Hepatocyte (in vitro differentiated cells): ENCODE results near the gene DPPA3.

Experiments
- EZH2 ChIP-seq: fragments of 200-600 bp; sonication (generic); IDR thresholded peaks from 2 replicates; pipeline ENCODE4 v1.6.1; 2016; ENCODE audit warnings: antibody characterized with exemption, mild to moderate bottlenecking, borderline replicate concordance
- EZH2phosphoT487 ChIP-seq: fragments of 200-600 bp; sonication (generic); IDR thresholded peaks from one replicate; pipeline ENCODE4 v1.6.1; 2018; ENCODE audit warnings: antibody characterized with exemption, mild to moderate bottlenecking, low read depth, moderate library complexity; ENCODE audit not compliant: unreplicated experiment, severe bottlenecking
- TF ChIP-seq, protein P1 (sequence below): fragments of 200-600 bp; sonication (generic); IDR thresholded peaks from 2 replicates; pipeline ENCODE4 v1.5.1; 2016; ENCODE audit warnings: antibody characterized with exemption, mild to moderate bottlenecking; ENCODE audit not compliant: poor library complexity

DNA sequence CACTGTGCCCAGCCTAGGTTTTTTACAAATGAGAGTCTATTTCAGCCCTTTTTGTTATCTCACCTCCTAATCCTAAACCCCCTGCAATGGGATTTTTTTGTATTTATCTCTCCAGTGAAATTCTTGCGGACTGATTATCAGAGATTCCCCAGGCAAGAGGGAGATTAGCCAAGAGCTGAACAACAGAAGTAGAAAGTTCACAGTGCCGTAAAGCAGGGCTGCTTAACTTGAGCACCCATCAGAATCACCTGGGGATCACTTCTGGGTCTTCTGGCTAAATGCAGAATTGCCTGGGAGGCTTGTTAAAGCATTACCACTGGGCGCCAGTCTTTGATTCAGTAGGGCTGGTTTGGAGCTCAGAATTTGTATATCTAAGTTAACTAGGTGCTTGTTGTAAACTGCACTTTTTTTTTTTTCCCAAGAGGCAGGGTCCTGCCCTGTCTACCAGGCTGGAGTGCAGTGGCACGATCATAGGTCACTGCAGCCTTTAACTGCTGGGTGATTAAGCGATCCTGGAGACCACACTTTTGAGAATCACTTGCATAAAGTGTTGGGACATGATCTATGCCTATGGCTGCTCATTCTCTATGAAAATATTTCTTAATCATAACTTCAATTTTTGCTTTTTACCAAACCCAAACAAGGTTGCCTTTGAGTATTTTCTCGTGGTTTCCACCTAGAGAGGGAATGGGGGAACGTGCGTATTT is 1.1 kb upstream of the DPPA3 start:
- TF ChIP-seq, protein P1, sequence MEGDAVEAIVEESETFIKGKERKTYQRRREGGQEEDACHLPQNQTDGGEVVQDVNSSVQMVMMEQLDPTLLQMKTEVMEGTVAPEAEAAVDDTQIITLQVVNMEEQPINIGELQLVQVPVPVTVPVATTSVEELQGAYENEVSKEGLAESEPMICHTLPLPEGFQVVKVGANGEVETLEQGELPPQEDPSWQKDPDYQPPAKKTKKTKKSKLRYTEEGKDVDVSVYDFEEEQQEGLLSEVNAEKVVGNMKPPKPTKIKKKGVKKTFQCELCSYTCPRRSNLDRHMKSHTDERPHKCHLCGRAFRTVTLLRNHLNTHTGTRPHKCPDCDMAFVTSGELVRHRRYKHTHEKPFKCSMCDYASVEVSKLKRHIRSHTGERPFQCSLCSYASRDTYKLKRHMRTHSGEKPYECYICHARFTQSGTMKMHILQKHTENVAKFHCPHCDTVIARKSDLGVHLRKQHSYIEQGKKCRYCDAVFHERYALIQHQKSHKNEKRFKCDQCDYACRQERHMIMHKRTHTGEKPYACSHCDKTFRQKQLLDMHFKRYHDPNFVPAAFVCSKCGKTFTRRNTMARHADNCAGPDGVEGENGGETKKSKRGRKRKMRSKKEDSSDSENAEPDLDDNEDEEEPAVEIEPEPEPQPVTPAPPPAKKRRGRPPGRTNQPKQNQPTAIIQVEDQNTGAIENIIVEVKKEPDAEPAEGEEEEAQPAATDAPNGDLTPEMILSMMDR: no peak
- no peak for TF ChIP-seq EZH2phosphoT487
- TF ChIP-seq EZH2: no peak
